HepG2 (cell line): ENCODE measurements around the gene PAK6.

ENCODE experiments used
- NFIC ChIP-seq: IDR thresholded peaks from 2 replicates; pipeline ENCODE4 v1.6.1; 2012; ENCODE audit warnings: mild to moderate bottlenecking, low read length, inconsistent platforms
- TF ChIP-seq, protein P1 (sequence below): sonication (generic); formaldehyde crosslinking; IDR thresholded peaks from 2 replicates; pipeline ENCODE4 v1.4.0; 2020; ENCODE audit warnings: mild to moderate bottlenecking, missing genetic modification reagents, borderline replicate concordance

DNA sequence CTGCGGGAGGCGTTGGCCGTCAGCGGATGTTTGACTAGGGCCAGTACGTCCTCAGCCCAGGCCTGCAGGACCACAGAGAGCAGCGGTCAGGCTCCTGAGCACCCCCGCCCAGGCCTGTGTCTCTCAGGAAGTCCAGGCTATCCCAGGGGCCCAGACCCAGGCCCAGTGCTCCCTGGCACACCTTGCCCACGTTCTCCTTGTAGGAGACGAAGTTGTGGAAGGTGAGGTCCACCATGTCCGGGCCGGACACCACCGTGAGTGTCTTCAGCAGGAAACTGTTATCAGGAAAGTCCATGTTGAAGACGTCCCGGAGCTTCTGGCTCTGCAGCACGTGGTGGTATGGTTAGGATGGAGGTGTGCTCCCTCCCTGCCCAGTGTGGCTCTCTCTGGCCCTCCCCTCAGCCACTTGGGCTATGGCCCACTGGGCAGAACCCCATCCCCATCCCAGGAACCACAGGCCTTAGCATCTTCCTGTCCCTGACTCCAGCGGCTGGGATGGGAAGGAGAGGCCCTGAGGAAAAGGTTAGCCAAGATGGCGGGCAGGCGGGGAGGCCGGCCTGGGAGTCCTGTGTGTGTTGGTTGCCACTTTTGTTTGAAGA is 63.5 kb downstream of the PAK6 start:
- TF ChIP-seq NFIC: no peak
- TF ChIP-seq, protein P1, sequence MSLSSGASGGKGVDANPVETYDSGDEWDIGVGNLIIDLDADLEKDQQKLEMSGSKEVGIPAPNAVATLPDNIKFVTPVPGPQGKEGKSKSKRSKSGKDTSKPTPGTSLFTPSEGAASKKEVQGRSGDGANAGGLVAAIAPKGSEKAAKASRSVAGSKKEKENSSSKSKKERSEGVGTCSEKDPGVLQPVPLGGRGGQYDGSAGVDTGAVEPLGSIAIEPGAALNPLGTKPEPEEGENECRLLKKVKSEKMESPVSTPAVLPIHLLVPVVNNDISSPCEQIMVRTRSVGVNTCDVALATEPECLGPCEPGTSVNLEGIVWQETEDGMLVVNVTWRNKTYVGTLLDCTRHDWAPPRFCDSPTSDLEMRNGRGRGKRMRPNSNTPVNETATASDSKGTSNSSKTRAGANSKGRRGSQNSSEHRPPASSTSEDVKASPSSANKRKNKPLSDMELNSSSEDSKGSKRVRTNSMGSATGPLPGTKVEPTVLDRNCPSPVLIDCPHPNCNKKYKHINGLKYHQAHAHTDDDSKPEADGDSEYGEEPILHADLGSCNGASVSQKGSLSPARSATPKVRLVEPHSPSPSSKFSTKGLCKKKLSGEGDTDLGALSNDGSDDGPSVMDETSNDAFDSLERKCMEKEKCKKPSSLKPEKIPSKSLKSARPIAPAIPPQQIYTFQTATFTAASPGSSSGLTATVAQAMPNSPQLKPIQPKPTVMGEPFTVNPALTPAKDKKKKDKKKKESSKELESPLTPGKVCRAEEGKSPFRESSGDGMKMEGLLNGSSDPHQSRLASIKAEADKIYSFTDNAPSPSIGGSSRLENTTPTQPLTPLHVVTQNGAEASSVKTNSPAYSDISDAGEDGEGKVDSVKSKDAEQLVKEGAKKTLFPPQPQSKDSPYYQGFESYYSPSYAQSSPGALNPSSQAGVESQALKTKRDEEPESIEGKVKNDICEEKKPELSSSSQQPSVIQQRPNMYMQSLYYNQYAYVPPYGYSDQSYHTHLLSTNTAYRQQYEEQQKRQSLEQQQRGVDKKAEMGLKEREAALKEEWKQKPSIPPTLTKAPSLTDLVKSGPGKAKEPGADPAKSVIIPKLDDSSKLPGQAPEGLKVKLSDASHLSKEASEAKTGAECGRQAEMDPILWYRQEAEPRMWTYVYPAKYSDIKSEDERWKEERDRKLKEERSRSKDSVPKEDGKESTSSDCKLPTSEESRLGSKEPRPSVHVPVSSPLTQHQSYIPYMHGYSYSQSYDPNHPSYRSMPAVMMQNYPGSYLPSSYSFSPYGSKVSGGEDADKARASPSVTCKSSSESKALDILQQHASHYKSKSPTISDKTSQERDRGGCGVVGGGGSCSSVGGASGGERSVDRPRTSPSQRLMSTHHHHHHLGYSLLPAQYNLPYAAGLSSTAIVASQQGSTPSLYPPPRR (CRISPR knock-in tag): no peak
